SK-N-SH (cell line): Measurements from ENCODE around the gene JAG2. TPM values are rescaled to one million over a fixed set of nuclear protein-coding genes. Genes with fewer than 3 reads are reported as not detected.

Source experiments
- CTCF ChIA-PET: fragments of 300-600, 350-600 bp; formaldehyde crosslinking; extraction: SDS; loops from one replicate; lab custom pipeline; 2021; lab: Yijun Ruan, JAX
- POLR2A ChIA-PET: fragments of 350-600 bp; sonication (Branson Sonifier 250); formaldehyde crosslinking; extraction: SDS; loops from one replicate; lab custom pipeline; 2020; ENCODE audit warnings: antibody characterized with exemption, inconsistent platforms; lab: Yijun Ruan, JAX
- DNase-seq: peaks from one replicate; pipeline ENCODE4 v3.0.0; 2012
- H2AFZ ChIP-seq: fragments of 200-600 bp; sonication (generic); 2 replicates; pipeline ENCODE4 v1.8.1; 2016; ENCODE audit warnings: antibody characterized with exemption, mild to moderate bottlenecking, low read depth
- H3F3A ChIP-seq: fragments of 200-600 bp; sonication (generic); replicated peaks from 2 replicates; pipeline ENCODE3; 2016; ENCODE audit warnings: antibody characterized with exemption, mild to moderate bottlenecking; ENCODE audit not compliant: insufficient read depth
- H3K27ac ChIP-seq, 2 experiments: fragments of 200-500 bp in 1 of 2; fragments of 200-600 bp in 1 of 2; sonication (Bioruptor generic) in 1 of 2; sonication (generic), shearing (Covaris generic) in 1 of 2; 2 replicates each; pipeline versions ENCODE4 v1.5.1 to v1.6.1; 2014 to 2016; ENCODE audit warnings: low read depth in 2 of 2, inconsistent platforms in 1 of 2, low read length in 1 of 2, mild to moderate bottlenecking in 1 of 2, mixed read lengths in 1 of 2
- H3K27me3 ChIP-seq: fragments of 200-600 bp; sonication (generic), shearing (Covaris generic); 2 replicates; pipeline ENCODE4 v1.6.1; 2016; ENCODE audit warnings: mixed run types; ENCODE audit not compliant: insufficient read depth
- H3K36me3 ChIP-seq, 2 experiments: fragments of 200-500 bp in 1 of 2; fragments of 200-600 bp in 1 of 2; sonication (Bioruptor generic) in 1 of 2; sonication (generic) in 1 of 2; replicated peaks in 1 of 2; 2 replicates each; pipeline versions ENCODE3 to v1.5.1; 2014 to 2016; ENCODE audit warnings: low read length in 1 of 2, mild to moderate bottlenecking in 1 of 2; ENCODE audit not compliant: insufficient read depth in 2 of 2, control insufficient read depth in 1 of 2
- H3K4me1 ChIP-seq, 2 experiments: fragments of 200-500 bp in 1 of 2; fragments of 200-600 bp in 1 of 2; sonication (Bioruptor generic) in 1 of 2; sonication (generic), shearing (Covaris generic) in 1 of 2; 2 replicates each; pipeline versions ENCODE4 v1.5.1 to v1.6.1; 2014 to 2016; ENCODE audit warnings: low read depth in 1 of 2, low read length in 1 of 2, mixed run types in 1 of 2; ENCODE audit not compliant: insufficient read depth in 2 of 2, control insufficient read depth in 1 of 2
- H3K4me2 ChIP-seq: fragments of 200-600 bp; sonication (generic), shearing (Covaris generic); 2 replicates; pipeline ENCODE4 v1.6.1; 2017; ENCODE audit warnings: mixed run types
- H3K4me3 ChIP-seq, 2 experiments: fragments of 200-500 bp in 1 of 2; fragments of 200-600 bp in 1 of 2; sonication (Bioruptor generic) in 1 of 2; sonication (generic), shearing (Covaris generic) in 1 of 2; 2 replicates each; pipeline versions ENCODE4 v1.5.1 to v1.8.1; 2014 to 2016; ENCODE audit warnings: low read depth in 2 of 2, inconsistent platforms in 1 of 2, low read length in 1 of 2, mild to moderate bottlenecking in 1 of 2, mixed read lengths in 1 of 2, moderate library complexity in 1 of 2
- H3K79me2 ChIP-seq: fragments of 200-600 bp; sonication (generic); 2 replicates; pipeline ENCODE4 v1.8.1; 2017; ENCODE audit warnings: mild to moderate bottlenecking; ENCODE audit not compliant: insufficient read depth
- H3K9ac ChIP-seq: fragments of 200-600 bp; sonication (generic); 2 replicates; pipeline ENCODE4 v1.6.1; 2017; ENCODE audit warnings: mixed run types
- H3K9me2 ChIP-seq: fragments of 200-600 bp; sonication (generic); 2 replicates; pipeline ENCODE4 v1.6.1; 2017; ENCODE audit warnings: mixed run types
- H3K9me3 ChIP-seq: fragments of 200-600 bp; sonication (generic); 2 replicates; pipeline ENCODE4 v1.6.1; 2017; ENCODE audit warnings: mixed run types, mild to moderate bottlenecking, moderate library complexity
- H4K20me1 ChIP-seq: fragments of 200-600 bp; sonication (generic); 2 replicates; pipeline ENCODE4 v1.6.1; 2017; ENCODE audit warnings: mild to moderate bottlenecking, mixed run types; ENCODE audit not compliant: insufficient read depth
- CHD2 ChIP-seq: fragments of 150-350 bp; IDR thresholded peaks from 2 replicates; pipeline ENCODE4 v1.6.1; 2018; ENCODE audit warnings: low read length; ENCODE audit not compliant: partially characterized antibody
- ELF1 ChIP-seq: IDR thresholded peaks from 2 replicates; pipeline ENCODE4 v1.4.0; 2012
- EP300 ChIP-seq, 2 experiments: IDR thresholded peaks; 2 replicates each; pipeline versions ENCODE4 v1.4.0 to v1.6.1; 2012; ENCODE audit warnings: borderline replicate concordance in 1 of 2, low read depth in 1 of 2, low read length in 1 of 2
- FOSL2 ChIP-seq: IDR thresholded peaks from 2 replicates; pipeline ENCODE4 v1.4.0; 2012; ENCODE audit warnings: low read depth, mild to moderate bottlenecking, moderate library complexity, borderline replicate concordance
- GABPA ChIP-seq: IDR thresholded peaks from 2 replicates; pipeline ENCODE4 v1.4.0; 2012; ENCODE audit warnings: low read depth, mild to moderate bottlenecking
- GATA2 ChIP-seq: sonication (generic); formaldehyde crosslinking; IDR thresholded peaks from 2 replicates; pipeline ENCODE4 v1.5.0; 2020; ENCODE audit warnings: mild to moderate bottlenecking, missing genetic modification reagents
- MEF2A ChIP-seq: IDR thresholded peaks from 2 replicates; pipeline ENCODE4 v1.4.0; 2012; ENCODE audit warnings: low read depth, borderline replicate concordance
- NFIC ChIP-seq: IDR thresholded peaks from 2 replicates; pipeline ENCODE4 v1.4.0; 2012; ENCODE audit warnings: borderline replicate concordance
- NRF1 ChIP-seq: IDR thresholded peaks from 2 replicates; pipeline ENCODE4 v1.6.1; 2012; ENCODE audit warnings: low read depth, mild to moderate bottlenecking, low read length
- POLR2AphosphoS5 ChIP-seq: IDR thresholded peaks from 2 replicates; pipeline ENCODE4 v1.6.1; 2012; ENCODE audit warnings: low read depth, low read length
- RAD21 ChIP-seq: IDR thresholded peaks from 2 replicates; pipeline ENCODE4 v1.6.1; 2012; ENCODE audit warnings: mild to moderate bottlenecking, low read length
- RFX5 ChIP-seq: IDR thresholded peaks from 2 replicates; pipeline ENCODE4 v1.6.1; 2012; ENCODE audit warnings: mild to moderate bottlenecking, improper control_type of control experiment, low read length
- SIN3A ChIP-seq: IDR thresholded peaks from 2 replicates; pipeline ENCODE4 v1.6.1; 2012; ENCODE audit warnings: low read depth, mild to moderate bottlenecking, low read length, moderate library complexity, borderline replicate concordance
- USF1 ChIP-seq: IDR thresholded peaks from 2 replicates; pipeline ENCODE4 v1.4.0; 2012; ENCODE audit warnings: low read depth, borderline replicate concordance
- WGBS: methylation state at CpG from one replicate; pipeline ENCODE4 v1.1.6; 2017; ENCODE audit warnings: low lambda C conversion rate; 5-methylcytosine and 5-hydroxymethylcytosine counted together
- polyA plus RNA-seq, 3 experiments: library from polyadenylated mRNA; depleted of rRNA; stranded (reverse); fragments of >200 nt; gene quantifications; 2 replicates each; pipeline ENCODE4 v1.2.3, GENCODE V29; 2012

Gene JAG2
- polyA plus RNA-seq, 1 of the 3 experiments (the other 2 are of a cell fraction), result 1.7 TPM

- Histone ChIP-seq H3K9me2 (no peaks in the 10 kb centered on the region), H3K27me3 (no peaks in the 10 kb centered on the region), H3F3A (no peaks in the 10 kb centered on the region), H3K4me1 (no peaks in the 10 kb centered on the region), H3K4me3 (no peak overlapping the region), H3K27ac (no peak overlapping the region), H3K4me2 (no peak overlapping the region), H4K20me1 (no peaks in the 10 kb centered on the region), H2AFZ (no peak overlapping the region), H3K79me2 (no peaks in the 10 kb centered on the region), H3K9me3 (no peaks in the 10 kb centered on the region), H3K9ac (no peak overlapping the region), H3K36me3 (no peaks in the 10 kb centered on the region)
- no peak for DNase-seq
- CTCF ChIA-PET, result interaction anchor here (0.6 to 1.8 kb wide), 4 partner anchors 14 to 327 kb away, joined by 3 to 7 read pairs (median 3); partner anchors contain the start of gene JAG2
- POLR2A ChIA-PET, result no interaction called here
- WGBS, result 88% methylated on average over 10 of the region's 26 CpGs
- TF ChIP-seq MEF2A, result no peak
- no peak for TF ChIP-seq GABPA
- TF ChIP-seq POLR2AphosphoS5, result no peak
- no peak for TF ChIP-seq USF1
- no peak for TF ChIP-seq RFX5
- no peak for TF ChIP-seq RAD21
- no peak for TF ChIP-seq FOSL2
- TF ChIP-seq NRF1, result no peak
- no peak for TF ChIP-seq GATA2 (CRISPR knock-in tag)
- TF ChIP-seq NFIC, result no peak
- TF ChIP-seq ELF1, result no peak
- no peak for TF ChIP-seq EP300 (IDR thresholded peaks at IDR 0.05; ENCODE audit: borderline replicate concordance in 1 of 2, low read depth in 1 of 2, low read length in 1 of 2)
- TF ChIP-seq CHD2, result no peak
These were observed 14.7 kb downstream of the JAG2 start for GRCh38 chr14:105153739-105154475.

DNA sequence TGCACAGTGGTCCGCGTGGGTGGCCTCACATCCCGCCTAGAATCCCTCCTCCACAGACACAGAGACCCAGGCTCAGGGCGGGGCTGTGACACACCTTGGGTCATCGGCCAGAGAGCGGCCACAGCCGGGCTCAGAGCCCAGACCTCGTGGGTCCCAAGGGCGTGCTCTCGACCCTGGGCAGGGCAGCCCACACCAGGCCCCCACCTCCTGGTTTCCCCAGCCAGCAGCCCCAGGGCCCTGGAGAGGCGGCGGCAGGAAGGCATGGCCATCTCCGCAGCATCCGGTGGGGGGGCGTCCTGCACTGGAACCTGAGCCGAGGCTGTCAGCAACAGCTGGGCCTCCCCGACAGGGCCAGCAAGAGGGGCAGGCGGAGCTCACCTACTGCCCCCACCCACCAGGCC, 15.2 kb downstream of the JAG2 start:
- CTCF ChIA-PET, result interaction anchor here (0.7 to 1.8 kb wide), 4 partner anchors 15 to 327 kb away, joined by 3 to 7 read pairs (median 3); partner anchors contain the start of gene JAG2

More for the DNA sequence above, 15.2 kb downstream of the JAG2 start:
- WGBS, result 82% methylated on average over 4 of the region's 18 CpGs
- Histone ChIP-seq H3K4me3 (no peak overlapping the region), H3K9ac (no peak overlapping the region), H3K27me3 (no peaks in the 10 kb centered on the region), H3K79me2 (no peaks in the 10 kb centered on the region), H4K20me1 (no peaks in the 10 kb centered on the region), H3K4me1 (no peaks in the 10 kb centered on the region), H2AFZ (no peak overlapping the region), H3K36me3 (no peaks in the 10 kb centered on the region), H3F3A (no peaks in the 10 kb centered on the region), H3K27ac (no peak overlapping the region), H3K9me2 (no peaks in the 10 kb centered on the region), H3K9me3 (no peaks in the 10 kb centered on the region), H3K4me2 (no peak overlapping the region)
- DNase-seq, result peak; percentile 56
- POLR2A ChIA-PET, result no interaction called here
- TF ChIP-seq SIN3A, result no peak
